GM19099 (cell line): ENCODE measurements around the gene PAPPA2.

Experiments
- POLR2A ChIP-seq: IDR thresholded peaks from 3 replicates; pipeline ENCODE4 v1.6.1; 2011; ENCODE audit warnings: low read depth; ENCODE audit not compliant: insufficient read length; ENCODE audit errors: extremely low read depth

Gene PAPPA2

GRCh38 chr1:176691251-176692228 lies 228.6 kb downstream of the PAPPA2 start:
- no peak for TF ChIP-seq POLR2A

GRCh38 chr1:176692431-176692830 lies 229.5 kb downstream of the PAPPA2 start:
- no peak for TF ChIP-seq POLR2A

- no peak for TF ChIP-seq POLR2A
Observed at GRCh38 chr1:176692988-176693696, 230.2 kb downstream of the PAPPA2 start.

- no peak for TF ChIP-seq POLR2A
Observed at GRCh38 chr1:176693697-176694329, 230.8 kb downstream of the PAPPA2 start.

- no peak for TF ChIP-seq POLR2A
Observed at GRCh38 chr1:176694713-176695112, 231.7 kb downstream of the PAPPA2 start.

- no peak for TF ChIP-seq POLR2A
Observed at GRCh38 chr1:176696109-176696508, 233.1 kb downstream of the PAPPA2 start.

GRCh38 chr1:176696689-176697088 lies 233.7 kb downstream of the PAPPA2 start:
- no peak for TF ChIP-seq POLR2A

- TF ChIP-seq POLR2A = no peak
Observed at GRCh38 chr1:176699821-176700220, 236.8 kb downstream of the PAPPA2 start.

- TF ChIP-seq POLR2A = no peak
Observed at GRCh38 chr1:176701151-176701866, 238.3 kb downstream of the PAPPA2 start.

- TF ChIP-seq POLR2A = no peak
Observed at GRCh38 chr1:176702901-176703300, 239.9 kb downstream of the PAPPA2 start.

GRCh38 chr1:176705585-176705984 lies 242.6 kb downstream of the PAPPA2 start:
- no peak for TF ChIP-seq POLR2A

- no peak for TF ChIP-seq POLR2A
Observed at GRCh38 chr1:176717066-176717750, 254.2 kb downstream of the PAPPA2 start.

- TF ChIP-seq POLR2A = no peak
Observed at GRCh38 chr1:176719447-176719846, 256.5 kb downstream of the PAPPA2 start.

- TF ChIP-seq POLR2A = no peak
Observed at GRCh38 chr1:176720838-176721237, 257.9 kb downstream of the PAPPA2 start.
